Suprapubic skin (tissue), 3 donors: ENCODE data around the gene CACNA2D4.

ENCODE experiments used
- CTCF ChIP-seq, 2 donors: fragments of 200-600 bp in 1 of 2; fragments of 450-650 bp in 1 of 2; sonication (generic) in 1 of 2; IDR thresholded peaks; one replicate each; pipeline ENCODE4 v1.5.1; 2016 to 2019; ENCODE audit warnings: antibody characterized with exemption in 2 of 2, mild to moderate bottlenecking in 1 of 2, moderate library complexity in 1 of 2
- POLR2A ChIP-seq, 2 donors: fragments of 450-650 bp; IDR thresholded peaks; one replicate each; pipeline ENCODE4 v1.6.1; 2017; ENCODE audit warnings: antibody characterized with exemption in 2 of 2, mild to moderate bottlenecking in 2 of 2, moderate library complexity in 2 of 2

GRCh38 chr12:1922075-1922709 lies 3.7 kb upstream of the CACNA2D4 start:
- TF ChIP-seq CTCF (IDR thresholded peaks at IDR 0.05) (no peak), POLR2A (IDR thresholded peaks at IDR 0.05) (no peak)
